Brain pericyte (primary cell): ENCODE results near the gene LSM7.

Experiments used
- DNase-seq: peaks from one replicate; pipeline ENCODE4 v3.0.0-alpha.2; 2012; ENCODE audit warnings: low read depth, low spot score

The LSM7 gene

DNA sequence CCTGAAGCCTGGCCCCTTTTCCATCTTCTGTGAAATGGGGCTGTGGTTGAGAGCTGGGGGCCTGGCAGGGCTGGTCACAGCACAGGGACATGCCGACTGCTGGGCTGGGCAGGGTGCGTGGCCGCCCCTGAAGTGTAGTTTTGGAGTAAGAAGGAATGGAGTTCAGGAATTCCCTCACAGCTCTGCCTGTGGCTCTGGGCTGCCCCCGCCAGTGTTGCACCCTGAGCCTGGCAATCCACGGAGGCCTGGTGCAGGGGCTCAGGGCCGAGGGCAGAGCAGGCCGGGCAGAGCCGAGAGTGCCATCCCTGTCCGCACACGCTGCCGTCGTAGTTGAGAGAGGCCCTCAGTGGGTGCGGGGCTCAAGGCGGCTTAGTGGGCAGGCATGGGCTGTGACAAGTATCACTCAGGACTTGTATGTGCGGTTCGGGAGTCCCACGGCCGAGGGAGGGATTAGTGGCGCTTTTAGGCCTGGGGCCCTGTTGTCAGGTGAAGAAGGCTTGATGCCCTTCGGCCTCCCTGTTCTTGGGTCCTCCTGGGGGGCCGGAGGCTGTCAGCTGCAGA, 9.7 kb upstream of the LSM7 start:
- no peak for DNase-seq

DNA sequence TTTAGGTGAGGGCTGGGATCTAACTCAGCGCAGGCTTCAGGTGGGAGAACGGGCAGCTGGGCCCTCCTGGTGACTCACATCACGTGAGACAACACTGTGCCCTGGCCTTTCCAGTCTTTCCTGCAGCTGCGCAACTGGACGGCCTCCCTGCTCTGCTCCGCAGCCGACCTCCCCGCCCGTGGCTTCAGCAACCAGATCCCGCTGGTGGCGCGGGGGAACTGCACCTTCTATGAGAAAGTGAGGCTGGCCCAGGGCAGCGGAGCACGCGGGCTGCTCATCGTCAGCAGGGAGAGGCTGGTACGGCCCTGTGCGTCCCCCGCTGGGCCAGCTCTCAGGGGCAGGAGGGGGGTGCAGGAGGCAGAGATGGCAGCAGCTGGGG, 8.9 kb upstream of the LSM7 start:
- no peak for DNase-seq

DNA sequence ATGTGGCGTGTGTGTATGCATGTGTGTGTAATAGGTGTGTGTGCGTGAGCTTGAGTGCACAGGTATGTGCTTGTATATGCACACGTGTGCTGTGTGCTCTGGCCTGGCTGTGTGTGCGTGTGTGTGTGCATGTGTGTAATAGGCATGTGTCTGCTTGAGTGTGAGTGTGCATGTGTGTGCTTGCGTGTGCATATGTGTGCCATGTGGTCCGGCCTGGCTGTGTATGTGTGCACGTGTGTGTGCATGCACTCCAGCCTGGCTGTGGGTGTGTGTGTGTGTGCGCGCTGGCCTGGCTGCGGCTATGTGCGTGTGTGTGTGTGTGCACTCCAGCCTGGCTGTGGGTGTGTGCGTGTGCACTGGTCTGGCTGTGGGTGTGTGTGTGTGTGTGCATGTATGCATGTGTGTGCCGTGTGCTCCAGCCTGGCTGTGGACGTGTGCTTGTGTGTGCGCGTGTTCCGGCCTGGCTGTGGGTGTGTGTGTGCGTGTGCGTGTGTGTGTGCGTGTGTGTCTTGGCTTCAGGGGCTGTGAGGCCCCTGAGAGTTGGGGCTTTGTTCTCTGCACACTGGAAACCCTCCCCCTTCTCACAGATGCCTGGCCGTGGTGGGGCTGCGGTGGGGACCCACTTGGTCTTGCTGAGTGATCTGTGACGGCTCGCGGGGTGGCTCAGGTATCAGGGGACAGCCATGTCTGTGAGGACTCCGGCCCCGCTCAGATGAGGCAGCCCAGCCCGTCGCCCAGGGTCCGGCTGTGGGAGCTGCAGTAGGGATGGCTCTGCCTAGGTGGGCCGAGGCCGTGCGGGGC, 8.3 kb upstream of the LSM7 start:
- DNase-seq = no peak

- no peak for DNase-seq
Observed at GRCh38 chr19:2335848-2336247, 7.5 kb upstream of the LSM7 start.

DNA sequence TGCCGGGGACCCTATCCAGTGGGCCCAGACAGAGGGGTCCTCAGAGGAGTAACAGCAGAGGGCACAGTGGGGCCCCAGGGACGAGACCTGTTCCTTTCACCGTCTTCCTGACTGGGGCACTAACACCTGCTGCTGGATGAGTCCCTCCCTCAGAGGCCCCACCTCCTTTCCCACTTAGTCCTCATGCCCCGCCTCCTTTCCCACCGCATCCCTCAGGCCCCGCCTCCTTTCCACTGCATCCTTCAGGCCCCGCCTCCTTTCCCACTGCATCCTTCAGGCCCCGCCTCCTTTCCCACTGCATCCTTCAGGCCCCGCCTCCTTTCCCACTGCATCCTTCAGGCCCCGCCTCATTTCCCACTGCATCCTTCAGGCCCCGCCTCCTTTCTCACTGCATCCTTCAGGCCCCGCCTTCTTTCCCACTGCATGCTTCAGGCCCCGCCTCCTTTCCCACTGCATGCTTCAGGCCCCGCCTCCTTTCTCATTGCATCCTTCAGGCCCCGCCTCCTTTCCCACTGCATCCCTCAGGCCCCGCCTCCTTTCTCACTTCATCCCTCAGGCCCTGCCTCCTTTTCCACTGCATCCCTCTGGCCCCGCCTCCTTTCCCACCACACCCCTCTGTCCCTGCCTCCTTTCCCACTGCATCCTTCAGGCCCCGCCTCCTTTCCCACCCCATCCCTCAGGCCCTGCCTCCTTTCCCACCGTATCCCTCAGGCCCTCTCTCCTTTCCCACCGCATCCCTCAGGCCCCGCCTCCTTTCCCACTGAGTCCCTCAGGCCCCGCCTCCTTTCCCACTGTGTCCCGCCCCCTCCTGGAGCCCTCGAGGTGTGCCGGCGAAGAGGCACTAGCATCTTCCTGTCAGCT, 6.8 kb upstream of the LSM7 start:
- DNase-seq = no peak

DNA sequence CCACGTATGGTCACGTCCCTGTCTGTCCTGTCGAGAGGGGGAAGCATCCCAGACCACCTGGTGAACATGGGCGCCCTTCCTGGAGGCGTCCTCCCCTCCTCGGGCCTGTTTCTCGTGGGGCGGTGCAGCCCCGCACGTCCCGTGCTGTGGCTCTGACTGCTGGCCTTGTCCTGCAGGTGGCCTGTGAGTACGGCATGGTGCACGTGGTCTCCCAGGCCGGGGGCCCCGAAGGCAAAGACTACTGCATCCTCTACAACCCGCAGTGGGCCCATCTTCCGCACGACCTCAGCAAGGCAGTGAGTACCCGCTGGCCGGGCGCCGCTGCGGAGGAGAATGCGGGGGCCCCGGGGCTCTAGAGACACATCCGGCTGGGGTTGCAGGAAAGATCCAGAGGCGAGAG, 6.0 kb upstream of the LSM7 start:
- DNase-seq = no peak

DNA sequence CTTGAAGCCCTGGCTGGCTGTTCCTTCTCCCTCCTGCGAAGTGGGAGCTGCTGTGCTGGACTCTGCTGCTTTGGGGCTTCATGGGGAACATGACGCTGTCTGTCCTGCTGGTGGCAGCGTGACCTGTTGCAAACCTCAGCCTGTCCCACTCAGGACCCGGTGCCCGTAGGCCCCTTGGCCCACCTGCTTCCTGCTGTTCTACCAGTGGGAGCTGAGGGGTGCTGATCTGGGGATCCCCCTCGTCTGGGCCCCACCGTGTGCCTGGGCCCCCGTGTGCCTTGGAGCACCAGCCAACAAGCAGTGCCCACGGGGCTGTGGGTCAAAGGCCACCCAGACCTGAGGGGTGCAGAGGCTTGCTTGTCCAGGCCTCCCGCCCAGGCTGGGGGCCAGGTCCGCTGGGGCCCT, 5.4 kb upstream of the LSM7 start:
- no peak for DNase-seq

DNA sequence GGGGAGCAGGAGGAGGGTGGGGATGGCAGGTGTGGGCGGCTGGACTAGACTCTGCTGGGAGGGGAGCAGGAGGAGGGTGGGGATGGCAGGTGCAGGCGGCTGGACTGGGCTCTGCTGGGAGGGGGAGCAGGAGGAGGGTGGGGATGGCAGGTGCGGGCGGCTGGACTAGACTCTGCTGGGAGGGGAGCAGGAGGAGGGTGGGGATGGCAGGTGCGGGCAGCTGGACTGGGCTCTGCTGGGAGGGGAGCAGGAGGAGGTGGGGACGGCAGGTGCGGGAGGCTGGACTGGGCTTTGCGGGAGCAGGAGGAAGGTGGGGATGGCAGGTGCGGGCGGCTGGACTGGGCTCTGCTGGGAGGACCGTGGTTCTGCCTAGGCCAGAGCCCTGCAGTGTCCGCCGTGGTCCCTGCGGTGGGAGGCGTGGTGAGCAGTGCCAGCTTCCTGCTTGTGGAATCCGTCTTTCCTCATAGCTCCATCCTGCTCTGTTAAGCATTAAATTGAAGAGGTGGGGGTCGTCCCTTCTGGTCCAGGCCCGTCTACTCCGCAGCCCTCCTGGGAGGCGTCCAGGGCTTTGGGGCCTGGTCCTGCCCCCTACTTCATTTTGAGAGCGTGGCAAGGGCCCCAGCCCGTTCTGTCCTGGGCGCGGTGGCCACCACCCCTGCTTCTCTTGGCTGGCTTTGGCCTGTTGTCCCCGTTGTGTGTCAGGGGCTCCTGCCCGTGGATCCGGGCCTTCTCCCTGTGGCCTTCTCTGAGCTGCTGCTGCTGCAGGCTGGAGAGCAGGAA, 4.8 kb upstream of the LSM7 start:
- no peak for DNase-seq

- no peak for DNase-seq
Observed at GRCh38 chr19:2332341-2333026, 4.1 kb upstream of the LSM7 start.

GRCh38 chr19:2331601-2332246, 3.3 kb upstream of the LSM7 start:
- DNase-seq = no peak

GRCh38 chr19:2330632-2331284, 2.4 kb upstream of the LSM7 start:
- no peak for DNase-seq

DNA sequence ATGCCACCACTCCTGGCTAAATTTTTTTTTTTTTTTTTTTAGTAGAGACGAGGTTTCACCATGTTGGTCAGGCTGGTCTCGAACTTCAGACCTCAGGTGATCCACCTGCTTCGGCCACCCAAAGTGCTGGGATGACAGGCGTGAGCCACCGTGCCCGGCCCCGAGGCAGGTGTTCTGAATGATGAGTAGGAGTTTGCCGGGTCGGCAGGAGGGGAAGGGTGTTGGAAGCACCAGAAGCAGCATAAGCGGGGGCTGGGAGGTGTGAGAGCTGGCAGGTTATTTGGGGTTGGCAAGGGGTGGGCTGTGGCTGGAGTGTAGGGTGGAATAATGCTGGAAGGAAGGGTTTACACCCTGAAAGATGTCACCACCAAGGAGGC, 1.9 kb upstream of the LSM7 start:
- DNase-seq = no peak

GRCh38 chr19:2329501-2329916, 1.1 kb upstream of the LSM7 start:
- no peak for DNase-seq

DNA sequence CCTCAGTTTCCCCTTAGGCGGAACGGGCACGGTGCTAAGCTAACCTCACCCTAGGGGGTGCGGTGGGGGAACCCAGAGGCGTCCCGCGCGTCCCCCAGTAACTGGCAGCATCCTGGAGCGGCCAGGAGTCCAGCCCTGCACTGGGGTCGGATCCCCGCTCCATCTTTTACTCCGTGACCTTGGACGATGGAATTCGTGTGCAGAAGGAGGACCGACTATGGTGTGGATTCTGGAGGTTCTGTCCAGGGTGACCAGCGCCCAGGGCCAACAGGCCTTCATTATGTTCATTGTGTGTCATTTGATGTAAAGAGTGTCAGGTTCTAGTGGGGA, 728 bp upstream of the LSM7 start:
- no peak for DNase-seq

- DNase-seq = no peak
Observed at GRCh38 chr19:2327773-2328400, 499 bp downstream of the LSM7 start.

GRCh38 chr19:2326699-2327360, 1.6 kb downstream of the LSM7 start:
- DNase-seq = no peak

DNA sequence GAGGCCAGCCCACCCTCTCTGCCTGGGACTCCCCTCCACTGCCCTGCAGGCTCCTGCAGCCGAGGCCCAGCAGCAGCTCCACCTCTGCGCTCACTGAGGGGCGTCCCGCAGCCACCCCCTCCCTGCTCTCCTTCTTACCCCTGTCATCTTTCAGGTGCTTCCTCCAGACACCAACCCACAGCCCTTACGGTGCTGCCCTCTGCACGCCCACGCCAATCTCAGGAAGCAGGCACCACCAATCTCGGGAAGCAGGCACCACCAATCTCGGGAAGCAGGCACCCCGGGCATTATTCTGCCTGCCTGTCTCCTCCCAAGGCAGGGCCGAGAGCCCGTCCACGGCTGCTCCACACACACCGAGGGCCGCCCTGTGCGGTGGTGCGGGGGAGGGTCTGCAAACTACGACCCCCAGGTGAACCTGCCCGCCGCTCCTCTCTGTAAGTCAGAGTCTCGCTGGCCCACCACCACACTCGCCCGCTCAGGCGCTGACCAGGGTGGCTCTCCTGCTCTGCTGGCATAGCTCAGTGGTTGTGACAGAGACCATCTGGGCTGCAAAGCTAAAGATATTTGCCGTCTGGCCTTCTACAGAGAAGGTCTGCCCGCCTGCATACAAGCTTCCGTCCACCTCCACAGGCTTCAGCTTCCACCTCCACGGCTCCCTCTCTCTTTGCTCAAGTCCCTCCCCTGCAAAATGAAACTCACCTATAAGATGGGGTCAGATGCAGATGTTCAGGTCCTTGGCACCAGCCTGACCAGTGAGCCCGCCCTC, 2.9 kb downstream of the LSM7 start:
- DNase-seq = no peak

- DNase-seq = no peak
Observed at GRCh38 chr19:2324220-2324948, 4.0 kb downstream of the LSM7 start.
